NCI-H345 treated with DMSO at 0.1 percent for 48 hours (cell line): ENCODE data around the gene ADGRB2.
"Not testable (repeated sequence)": the region's sequence is repeated elsewhere in the genome, so short reads cannot be mapped to it uniquely, and the experiment has no call there.

Experiments
- DNase-seq: peaks from one replicate; lab custom pipeline; 2025; ENCODE audit not compliant: unreplicated experiment; lab: John Stamatoyannopoulos, UW

Gene ADGRB2

DNA sequence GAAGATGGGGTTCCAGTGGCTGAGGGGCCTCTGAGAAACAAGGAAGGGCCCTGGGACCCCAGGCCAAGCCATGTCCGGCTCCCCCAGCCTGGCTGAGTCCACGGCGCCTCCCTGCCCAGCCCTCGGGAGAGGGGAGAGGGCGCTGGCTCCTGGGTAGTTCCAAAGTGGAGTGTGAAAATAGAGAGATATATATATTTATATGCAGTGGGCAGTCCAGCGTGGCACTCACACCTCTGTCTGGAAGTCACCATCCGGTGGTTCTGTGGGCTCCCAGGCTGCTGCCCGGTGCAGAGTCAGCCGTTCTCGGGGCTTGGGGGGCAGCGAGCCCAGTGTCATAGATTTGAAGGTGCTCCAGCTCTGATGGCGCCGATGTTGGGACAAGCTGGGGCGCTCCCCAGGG, 36.9 kb downstream of the ADGRB2 start:
- no peak for DNase-seq

DNA sequence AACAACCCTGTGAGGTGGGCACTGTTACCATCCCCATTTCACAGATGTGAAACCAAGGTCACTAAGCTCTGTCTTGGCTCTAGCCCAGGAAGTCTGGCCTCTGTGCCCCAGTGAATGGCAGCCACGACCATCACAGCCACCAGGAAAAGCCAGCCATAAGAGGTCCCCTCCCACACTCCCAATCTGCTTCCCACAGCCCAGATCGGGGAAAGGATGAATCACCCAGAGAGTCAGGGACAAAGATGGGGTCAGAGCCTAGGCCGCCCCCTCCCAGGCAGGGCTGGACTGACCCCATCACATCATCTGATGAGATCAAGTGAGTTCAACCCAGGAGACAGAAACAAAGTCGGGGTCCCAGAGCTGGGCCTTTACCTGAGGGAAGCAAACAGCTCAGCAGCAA, 37.4 kb downstream of the ADGRB2 start:
- DNase-seq: no peak

DNA sequence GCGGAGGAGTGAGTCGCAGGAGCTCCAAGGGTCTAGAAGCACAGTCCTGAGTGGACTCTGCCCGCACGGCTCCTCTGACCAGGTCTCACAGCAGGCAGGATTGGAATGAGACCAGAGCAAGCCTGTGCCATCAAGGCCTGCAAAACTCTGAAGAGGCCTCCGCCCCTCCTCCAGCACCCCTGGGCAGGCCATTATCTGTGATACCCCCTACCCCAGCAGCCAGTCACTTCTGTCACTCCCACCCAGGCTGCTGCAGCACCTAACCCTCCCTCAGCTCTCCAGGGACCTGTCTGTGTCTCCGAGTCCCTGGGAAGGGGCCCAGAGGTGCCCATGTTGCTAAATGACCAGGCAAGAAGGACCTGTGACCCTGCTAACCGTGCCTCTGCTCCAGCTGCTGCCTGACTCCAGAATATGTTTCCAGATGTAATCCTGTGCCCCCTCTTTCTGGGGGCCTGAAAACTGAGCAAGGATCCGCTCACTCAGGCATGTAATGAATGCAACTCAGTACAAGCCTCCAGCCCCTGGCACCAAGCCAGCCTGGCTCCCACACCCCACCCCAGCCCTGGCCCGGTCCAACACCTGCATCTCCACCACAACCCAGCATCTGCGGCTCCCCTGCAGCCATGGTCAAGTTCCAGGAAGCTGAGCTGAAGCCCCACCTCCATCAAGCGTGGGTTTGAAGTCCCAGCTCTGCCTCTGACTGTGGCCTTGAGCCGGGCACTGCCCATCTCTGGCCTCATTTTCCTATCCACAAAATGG, 38.2 kb downstream of the ADGRB2 start:
- no peak for DNase-seq

DNA sequence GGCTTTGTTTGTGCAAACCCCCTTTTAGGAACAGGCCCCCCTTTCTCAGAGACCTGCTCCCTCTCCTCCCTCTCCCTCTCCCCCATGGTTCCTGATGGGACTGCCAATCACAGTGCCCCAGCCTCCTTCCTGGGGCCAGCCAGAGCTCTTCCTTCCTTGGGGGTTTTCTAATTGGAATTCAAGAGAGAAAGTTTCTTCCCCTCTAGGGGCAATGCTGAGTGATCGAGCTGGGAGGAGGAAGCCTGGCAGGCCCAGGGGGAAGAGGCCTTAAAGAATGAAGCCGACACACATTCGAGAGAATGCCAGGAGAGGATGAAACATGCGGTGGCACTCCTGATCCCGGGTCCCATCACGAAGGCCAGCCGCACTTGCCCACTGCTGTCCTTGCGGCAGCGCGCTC, 39.0 kb downstream of the ADGRB2 start:
- DNase-seq: no peak

DNA sequence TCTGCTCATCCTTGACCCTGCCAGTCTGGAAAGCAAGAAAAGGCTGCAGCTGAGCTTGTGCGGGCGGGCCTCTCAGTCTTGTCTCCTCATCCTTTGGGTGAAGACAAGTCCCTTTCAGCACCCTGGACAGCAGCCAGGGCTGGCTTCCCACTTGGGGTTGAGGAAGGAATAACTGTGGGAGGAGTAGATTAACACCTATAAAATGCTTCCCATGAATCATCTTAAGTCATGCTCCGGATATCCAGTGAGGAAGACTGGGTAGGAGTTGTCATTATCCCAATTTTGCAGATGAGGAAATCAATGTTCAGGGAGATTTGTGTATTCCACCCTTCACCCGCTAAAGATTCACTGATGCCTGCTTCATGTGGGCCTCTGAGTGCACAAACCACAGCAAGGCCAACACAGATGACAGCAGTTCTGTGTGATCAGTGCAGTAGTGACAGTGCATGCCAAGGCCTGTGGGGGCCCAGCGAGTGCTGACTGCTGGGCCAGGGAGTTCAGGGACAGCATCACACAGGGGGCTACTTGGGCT, 40.2 kb downstream of the ADGRB2 start:
- DNase-seq: no peak

DNA sequence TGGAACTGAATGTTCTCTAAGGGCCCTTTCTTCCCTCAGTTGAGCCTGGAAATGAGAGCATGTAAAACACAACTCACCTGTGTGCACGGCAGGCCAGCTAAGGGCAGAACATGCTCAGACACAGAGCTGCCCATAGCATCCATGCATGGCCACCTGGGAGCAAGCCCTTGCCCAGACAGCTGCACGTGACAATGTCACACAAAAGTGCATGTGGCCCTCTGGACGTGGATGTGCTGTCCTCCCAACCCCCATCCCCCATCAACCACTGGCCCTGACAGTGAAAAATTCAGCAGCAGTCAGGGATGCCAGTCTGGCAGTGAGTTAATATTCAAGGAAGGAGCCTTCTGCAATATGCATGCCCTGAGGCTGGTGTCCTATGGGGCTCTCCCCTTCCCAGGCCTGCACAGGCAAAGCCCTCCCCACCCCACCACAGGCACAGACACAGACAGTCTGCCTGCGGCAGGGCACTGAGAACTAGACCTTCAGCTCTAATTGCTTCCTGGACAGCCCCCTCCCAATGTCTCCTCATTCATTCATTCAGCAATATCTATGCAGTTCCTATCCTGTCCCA, 45.7 kb downstream of the ADGRB2 start:
- no peak for DNase-seq

DNA sequence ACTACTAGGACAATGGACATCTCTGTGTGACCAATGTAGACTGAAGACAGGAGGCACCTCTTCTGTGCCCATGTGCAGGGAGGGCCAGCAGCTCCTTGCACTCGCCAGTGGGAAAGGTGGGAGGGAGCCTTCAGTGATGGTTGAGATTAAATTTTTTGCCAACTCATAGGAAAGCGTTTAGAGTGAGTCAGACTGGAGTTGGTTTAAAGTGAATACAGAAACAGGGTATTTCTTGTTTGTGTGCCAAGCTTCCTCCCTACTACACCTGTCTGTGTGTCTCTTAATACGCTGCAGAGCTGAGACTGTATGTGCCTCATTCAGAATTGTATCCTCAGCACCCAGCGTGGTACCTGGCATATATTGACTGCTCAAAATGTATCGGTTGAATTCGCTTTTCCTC, 46.8 kb downstream of the ADGRB2 start:
- no peak for DNase-seq

DNA sequence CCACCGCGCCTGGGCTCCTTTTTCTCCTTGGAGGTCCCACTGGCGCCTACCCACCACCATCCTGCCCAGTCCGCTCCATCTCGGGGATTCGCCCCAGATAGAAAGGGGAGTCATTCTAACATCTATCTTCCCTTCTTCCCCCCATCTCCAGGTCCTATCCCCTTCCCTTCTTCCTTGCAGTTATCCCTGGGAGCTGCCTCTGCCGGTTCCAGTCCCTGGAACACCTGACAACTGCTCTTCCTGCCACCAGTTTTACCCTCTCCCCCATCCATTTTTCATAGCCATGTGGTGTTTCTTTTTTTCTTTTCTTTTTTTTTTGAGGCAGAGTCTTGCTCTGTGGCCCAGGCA, 48.3 kb downstream of the ADGRB2 start:
- no peak for DNase-seq

DNA sequence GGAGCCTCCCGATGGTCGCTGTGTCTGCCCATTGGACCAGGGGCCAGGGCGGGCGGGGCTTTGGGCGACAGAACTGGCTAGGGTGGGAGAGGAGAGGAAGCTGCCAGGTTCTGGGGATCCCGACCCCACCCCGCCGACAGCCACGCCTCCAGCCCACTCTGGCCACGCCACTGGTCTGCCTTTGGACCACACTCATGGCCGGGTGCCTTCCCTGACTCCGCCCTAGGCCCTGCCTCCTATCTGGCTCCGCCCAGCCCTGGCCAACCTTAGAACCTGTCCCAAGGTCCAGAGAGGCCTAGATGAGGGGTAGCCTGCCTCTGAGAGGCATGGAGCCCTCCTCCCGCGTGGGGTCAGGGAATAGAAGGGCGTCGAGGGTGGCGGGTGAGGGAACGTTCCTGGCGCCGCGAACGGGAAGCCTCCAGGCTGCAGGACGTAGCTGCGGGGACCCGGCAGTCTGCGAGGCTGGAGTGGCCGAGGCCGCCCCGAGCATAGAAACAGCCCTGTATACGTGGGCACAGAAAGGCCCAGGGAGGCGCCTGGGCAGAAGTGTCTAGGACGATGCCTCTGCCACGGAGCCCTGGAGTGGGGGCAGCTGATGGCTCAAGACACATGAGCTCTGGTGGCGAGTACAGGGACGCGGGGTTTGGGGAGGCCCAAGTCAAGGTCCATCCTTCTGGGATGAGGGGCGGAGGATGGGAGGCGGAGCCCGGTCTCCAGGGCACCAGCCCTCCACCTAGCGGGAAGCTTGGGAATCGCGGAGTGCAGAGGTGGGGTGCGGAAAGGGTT, 48.9 kb downstream of the ADGRB2 start:
- DNase-seq: peak; percentile 85

DNA sequence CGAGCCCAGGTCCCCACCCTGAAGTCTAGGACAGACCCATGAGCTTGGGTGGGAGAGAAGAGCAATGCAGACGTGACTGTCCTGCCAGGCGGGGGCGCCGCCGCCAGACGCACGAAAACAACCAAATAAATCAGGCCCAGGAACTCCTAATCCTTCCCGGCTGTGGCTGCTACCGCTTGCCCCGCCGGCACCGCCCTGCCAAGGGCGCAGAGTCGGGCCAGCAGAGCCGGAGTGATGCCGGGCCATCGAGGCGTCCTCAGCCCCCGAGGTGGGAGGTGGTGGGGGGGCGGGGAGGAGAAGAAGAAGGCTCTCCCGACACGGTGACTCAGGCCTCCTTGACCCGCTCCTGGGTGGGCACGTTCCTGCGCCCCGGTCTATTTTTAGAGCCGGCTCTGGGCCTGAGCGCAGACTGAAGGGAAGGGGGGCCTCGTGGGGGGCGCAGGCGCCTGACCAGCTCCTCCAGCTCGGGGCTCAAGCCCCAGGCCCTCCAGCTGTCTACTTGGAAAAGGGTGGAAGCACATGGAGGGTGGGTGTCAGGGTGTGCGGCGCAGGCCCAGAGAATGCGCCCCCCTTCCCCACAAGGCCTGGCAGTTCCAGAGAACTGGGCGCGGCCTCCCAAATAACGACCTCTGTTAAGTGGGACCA, 49.6 kb downstream of the ADGRB2 start:
- no peak for DNase-seq

DNA sequence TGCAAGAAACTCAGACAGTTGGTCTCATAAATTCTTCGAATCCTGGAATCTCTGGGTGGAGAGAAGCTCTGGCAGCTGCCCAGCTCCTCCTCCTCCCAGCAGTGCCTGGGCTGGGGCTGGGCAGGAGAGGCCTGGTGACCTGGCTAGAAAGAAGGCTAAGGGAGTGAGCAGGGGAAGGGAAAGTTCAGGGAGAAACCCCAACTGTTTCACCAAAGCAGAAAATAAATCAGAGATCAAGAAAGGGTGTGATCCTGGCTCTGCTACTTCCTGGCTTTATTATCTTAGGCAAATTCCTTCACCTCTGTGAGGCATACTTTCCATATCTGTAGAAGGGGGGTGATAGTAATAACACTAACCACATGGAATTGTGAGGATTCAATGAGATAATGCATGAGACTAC, 51.5 kb downstream of the ADGRB2 start:
- no peak for DNase-seq

DNA sequence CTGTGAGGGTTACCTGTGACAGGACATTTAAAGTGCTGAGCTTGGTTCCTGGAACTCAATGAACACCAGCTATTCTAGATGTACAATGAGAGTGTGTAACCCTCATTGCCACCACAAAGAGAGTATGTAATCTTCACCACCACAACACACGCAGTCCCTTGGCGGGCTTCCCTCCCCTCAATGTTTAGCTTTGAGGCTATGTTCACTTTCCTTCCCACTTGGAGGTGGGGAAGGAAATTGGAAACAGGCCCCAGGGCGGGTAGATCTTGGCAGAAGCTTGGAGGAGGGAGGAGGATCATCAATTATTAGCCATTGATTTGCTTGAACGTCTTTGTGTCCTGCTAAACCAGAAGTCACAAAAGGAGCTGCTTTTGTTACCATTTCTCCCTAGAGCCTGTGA, 52.1 kb downstream of the ADGRB2 start:
- DNase-seq: no peak

DNA sequence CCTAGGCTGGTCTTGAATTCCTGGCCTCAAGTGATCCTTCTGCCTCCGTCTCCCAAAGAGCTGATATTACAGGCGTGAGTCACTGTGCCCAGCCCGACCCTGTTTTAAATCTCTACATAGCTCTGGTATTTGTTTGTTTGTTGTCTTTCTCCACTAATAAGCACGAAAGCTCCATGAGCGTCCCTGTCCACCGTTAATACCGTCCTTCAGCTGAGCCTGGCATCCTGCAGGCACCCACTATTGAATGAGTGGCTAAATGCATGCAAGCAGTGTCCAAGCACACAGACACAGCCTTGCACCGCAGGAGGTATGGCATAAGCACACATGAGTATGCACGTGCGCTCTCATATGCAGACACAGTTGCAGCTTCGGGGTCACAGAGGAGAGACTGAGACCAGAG, 55.8 kb downstream of the ADGRB2 start:
- no peak for DNase-seq

DNA sequence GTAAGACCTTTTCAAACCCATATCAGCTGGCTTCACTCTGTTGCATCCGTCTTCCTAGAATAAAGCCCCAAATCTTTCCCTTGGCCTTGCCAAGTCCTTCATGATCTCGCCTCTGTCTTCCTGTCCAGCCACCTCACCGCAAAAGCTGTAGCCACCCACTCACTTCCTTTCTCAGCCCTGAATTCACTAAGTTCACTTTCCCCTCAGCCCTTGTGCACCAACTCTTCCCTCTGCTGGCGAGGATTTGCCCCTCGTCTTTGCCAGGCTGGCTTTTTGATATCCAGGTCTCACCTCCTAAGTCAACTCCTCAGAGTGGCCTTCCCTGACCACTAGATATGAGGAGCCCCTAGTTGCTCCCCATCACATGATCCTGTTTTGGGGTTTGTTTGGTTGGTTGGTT, 56.4 kb downstream of the ADGRB2 start:
- DNase-seq: no peak

DNA sequence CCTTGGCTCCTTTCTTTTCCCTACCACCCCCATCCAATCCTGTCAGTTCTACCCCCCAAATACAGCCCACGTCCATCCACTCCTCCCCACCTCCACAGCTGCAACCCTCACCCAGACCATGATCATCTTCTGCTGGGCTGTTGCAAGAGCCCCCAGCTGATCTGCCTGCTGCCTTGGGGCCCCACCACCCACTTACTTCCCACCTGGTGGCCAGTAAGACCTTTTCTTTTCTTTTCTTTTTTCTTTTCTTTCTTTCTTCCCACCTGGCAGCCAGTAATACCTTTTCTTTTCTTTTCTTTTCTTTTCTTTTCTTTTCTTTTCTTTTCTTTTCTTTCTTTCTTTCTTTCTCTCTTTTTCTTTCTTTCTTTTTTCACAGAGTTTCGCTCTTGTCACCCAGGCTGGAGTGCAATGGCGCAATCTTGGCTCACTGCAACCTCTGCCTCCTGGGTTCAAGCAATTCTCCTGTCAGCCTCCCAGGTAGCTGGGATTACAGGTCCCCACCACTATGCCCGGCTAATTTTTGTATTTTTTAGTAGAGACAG, 57.0 kb downstream of the ADGRB2 start:
- not testable (repeated sequence) for DNase-seq

DNA sequence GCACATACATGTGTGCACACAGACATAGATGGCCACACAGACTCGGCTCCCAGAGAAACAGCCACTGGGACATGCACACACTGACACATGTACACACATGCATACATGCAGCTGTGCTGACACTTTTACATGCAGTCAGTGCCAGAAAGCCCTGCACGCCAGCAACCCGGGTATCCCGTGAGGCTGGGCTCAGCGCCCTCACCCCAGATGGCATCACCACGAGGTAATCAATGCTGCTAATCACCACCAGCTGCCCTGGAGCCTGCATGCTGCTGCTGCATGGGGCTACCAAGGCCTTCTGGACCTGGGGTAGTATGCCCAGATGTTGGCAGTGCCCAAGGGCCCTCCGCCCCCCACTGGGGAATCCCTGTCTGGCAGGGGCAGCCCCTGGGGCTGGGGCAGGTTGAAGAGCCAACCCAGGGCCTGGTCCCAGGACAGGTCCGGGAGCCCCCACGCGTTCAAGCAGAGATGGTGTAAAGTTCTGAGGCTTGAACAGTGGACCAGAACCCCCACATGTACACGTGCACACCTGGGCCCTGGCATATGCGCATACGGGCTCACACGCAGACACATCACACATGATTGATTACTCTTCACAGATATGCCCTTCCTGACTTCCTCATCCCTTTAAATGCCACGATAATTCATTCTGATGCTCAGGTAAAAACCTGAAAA, 57.6 kb downstream of the ADGRB2 start:
- no peak for DNase-seq

DNA sequence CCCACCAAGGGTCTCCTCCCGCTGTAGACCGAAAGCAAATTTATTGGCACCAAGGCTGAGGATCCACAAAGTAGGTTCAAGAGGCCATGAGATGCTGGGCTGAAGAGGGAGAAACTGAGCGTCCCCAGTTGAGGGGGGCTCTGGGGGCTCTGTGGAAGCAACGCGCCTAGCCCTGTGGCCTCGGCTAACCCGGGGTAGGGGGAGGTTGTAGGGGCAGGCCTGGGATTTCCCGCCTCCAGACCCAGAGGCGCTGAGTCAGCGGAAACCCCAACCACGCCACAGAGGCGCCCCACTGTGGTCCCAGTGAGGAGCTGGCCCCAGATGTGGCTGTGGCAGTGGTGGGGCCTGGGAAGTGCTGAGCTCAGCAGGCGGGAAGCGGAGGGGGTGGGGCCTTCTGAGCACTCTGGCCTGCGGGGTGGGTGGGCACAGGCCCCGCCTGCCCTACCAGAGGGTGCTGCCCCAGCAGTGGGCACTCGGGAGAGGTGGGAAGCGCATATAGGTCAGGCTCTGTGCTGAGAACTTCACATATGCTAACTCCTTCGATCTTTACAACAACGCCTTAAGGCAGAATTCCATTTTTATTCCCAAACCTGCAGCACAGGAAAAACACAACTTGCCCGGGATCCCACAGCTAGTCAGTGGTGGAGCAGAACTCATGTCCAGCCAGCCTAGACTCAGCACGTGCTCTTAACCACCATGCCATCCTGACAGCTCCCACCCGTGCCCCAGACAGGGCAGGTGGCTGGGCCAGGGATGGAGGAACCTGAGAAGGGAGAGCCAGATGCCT, 58.9 kb downstream of the ADGRB2 start:
- no peak for DNase-seq

DNA sequence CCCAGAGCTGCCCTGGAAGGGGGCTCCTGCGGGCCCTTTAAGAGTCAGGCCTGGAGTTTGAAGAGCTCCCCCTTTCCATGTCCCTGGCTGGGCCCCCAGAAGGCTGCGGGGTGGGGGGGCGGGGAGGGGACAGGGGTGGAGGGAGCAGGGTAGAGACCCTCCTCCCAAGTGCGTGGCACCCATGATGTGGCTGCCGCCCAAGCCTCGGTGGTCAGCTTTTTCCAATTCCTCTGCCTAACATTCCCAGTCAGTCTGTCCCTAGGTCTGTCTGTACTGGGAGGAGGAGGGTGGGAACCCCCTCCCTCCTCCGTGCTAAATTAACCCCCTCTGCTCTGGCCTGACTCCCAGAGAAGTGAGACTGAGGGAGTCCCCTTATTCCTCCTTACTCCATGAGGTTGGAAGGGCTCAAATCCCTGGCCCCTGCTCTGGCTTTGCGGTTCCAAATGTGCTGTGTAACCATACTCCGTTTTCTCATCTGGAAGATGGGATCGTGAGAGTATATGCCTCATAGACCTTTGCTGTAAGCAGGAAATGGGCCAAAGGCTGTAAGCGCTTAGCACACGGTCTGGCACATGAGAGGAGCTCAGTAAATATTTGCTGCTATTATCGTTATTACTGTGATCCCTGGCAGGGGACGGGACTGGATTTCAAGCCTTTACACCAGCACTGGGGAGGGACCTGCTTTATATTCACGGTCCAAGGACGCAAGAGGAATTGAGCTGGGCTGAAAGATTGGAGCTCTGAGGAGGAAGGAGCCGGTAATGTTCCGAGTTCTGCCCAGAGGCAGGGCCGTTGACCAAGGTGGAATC, 59.7 kb downstream of the ADGRB2 start:
- no peak for DNase-seq
